Loucy (cell line): Measurements from ENCODE around the gene CACNA2D1.

Experiments
- H2AFZ ChIP-seq: fragments of 200-600 bp; sonication (generic); 2 replicates; pipeline ENCODE4 v1.6.0; 2016; ENCODE audit warnings: antibody characterized with exemption, mild to moderate bottlenecking, low read length, moderate library complexity
- H3F3A ChIP-seq: fragments of 200-600 bp; 2 replicates; pipeline ENCODE4 v1.6.0; 2016; ENCODE audit warnings: antibody characterized with exemption, low read depth, mild to moderate bottlenecking
- H3K27me3 ChIP-seq: fragments of 200-600 bp; sonication (generic); 2 replicates; pipeline ENCODE4 v1.6.1; 2014; ENCODE audit warnings: low read length, mild to moderate bottlenecking; ENCODE audit not compliant: insufficient read depth, poor library complexity, severe bottlenecking
- H3K36me3 ChIP-seq: fragments of 200-600 bp; sonication (generic); 2 replicates; pipeline ENCODE4 v1.6.1; 2016; ENCODE audit warnings: low read length; ENCODE audit not compliant: insufficient read depth
- H3K4me1 ChIP-seq: fragments of 200-600 bp; sonication (generic); 2 replicates; pipeline ENCODE4 v1.5.1; 2014; ENCODE audit warnings: low read length, mild to moderate bottlenecking; ENCODE audit not compliant: insufficient read depth, poor library complexity, severe bottlenecking
- H3K4me2 ChIP-seq: fragments of 200-600 bp; sonication (generic); 2 replicates; pipeline ENCODE4 v1.6.0; 2014; ENCODE audit warnings: antibody characterized with exemption, low read length, low read depth, mild to moderate bottlenecking; ENCODE audit not compliant: poor library complexity, severe bottlenecking
- H3K4me3 ChIP-seq: fragments of 200-600 bp; sonication (generic); 2 replicates; pipeline ENCODE4 v1.5.1; 2014; ENCODE audit warnings: low read length, mild to moderate bottlenecking, mixed read lengths; ENCODE audit not compliant: poor library complexity, severe bottlenecking
- H3K79me2 ChIP-seq: fragments of 200-600 bp; sonication (generic); 2 replicates; pipeline ENCODE4 v1.6.1; 2014; ENCODE audit warnings: low read length; ENCODE audit not compliant: insufficient read depth
- H3K9ac ChIP-seq: fragments of 200-600 bp; sonication (generic); 2 replicates; pipeline ENCODE4 v1.6.0; 2014; ENCODE audit warnings: mild to moderate bottlenecking, low read depth, low read length, moderate library complexity; ENCODE audit not compliant: poor library complexity, severe bottlenecking
- H3K9me2 ChIP-seq: fragments of 200-600 bp; sonication (generic); replicated peaks from 2 replicates; pipeline ENCODE4 v1.6.1; 2016; ENCODE audit warnings: low read depth, low read length, mixed read lengths
- H3K9me3 ChIP-seq: fragments of 200-600 bp; sonication (generic); 2 replicates; pipeline ENCODE4 v1.6.1; 2014; ENCODE audit warnings: mild to moderate bottlenecking, antibody characterized with exemption, low read length, low read depth; ENCODE audit not compliant: insufficient read depth
- H4K20me1 ChIP-seq: fragments of 200-600 bp; sonication (generic); 2 replicates; pipeline ENCODE4 v1.6.0; 2014; ENCODE audit warnings: antibody characterized with exemption, low read length, mild to moderate bottlenecking; ENCODE audit not compliant: insufficient read depth, poor library complexity, severe bottlenecking
- EZH2phosphoT487 ChIP-seq: fragments of 200-600 bp; IDR thresholded peaks from 2 replicates; pipeline ENCODE4 v1.6.1; 2018; ENCODE audit warnings: antibody characterized with exemption, mild to moderate bottlenecking, moderate library complexity, borderline replicate concordance
- TF ChIP-seq, protein P1 (sequence below): fragments of 200-600 bp; sonication (generic); conservative IDR thresholded peaks from 2 replicates; pipeline ENCODE4 v1.5.1; 2014; ENCODE audit warnings: mild to moderate bottlenecking, antibody characterized with exemption, low read length

Gene CACNA2D1

DNA sequence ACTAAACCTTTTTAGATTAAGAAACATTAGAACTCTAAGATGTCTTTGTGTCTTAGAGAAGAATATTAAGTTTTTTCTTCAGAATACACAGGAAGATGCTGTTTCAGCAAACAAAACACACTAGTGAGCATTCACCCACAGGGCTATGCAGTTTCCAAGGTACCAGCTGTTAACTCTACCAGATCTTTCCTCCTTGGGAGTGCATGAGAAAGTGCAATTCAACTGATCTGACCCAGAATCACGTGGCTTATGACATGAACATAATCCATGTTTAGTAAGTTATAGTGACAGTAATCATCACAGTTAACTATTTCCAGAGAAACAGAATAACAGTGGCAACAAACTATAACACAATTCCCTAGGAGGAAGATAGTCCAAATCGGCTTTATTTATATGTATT lies 270.7 kb downstream of the CACNA2D1 start:
- Histone ChIP-seq H3K4me1 (no peaks in the 10 kb centered on the region), H3K9ac (no peak overlapping the region), H3K9me3 (no peaks in the 10 kb centered on the region), H4K20me1 (no peaks in the 10 kb centered on the region), H3K79me2 (no peaks in the 10 kb centered on the region), H2AFZ (no peak overlapping the region), H3K27me3 (no peaks in the 10 kb centered on the region), H3K4me2 (no peak overlapping the region), H3F3A (no peaks in the 10 kb centered on the region), H3K36me3 (no peaks in the 10 kb centered on the region), H3K9me2 (no peaks in the 10 kb centered on the region), H3K4me3 (no peak overlapping the region)
- no peak for TF ChIP-seq EZH2phosphoT487
- TF ChIP-seq, protein P1, sequence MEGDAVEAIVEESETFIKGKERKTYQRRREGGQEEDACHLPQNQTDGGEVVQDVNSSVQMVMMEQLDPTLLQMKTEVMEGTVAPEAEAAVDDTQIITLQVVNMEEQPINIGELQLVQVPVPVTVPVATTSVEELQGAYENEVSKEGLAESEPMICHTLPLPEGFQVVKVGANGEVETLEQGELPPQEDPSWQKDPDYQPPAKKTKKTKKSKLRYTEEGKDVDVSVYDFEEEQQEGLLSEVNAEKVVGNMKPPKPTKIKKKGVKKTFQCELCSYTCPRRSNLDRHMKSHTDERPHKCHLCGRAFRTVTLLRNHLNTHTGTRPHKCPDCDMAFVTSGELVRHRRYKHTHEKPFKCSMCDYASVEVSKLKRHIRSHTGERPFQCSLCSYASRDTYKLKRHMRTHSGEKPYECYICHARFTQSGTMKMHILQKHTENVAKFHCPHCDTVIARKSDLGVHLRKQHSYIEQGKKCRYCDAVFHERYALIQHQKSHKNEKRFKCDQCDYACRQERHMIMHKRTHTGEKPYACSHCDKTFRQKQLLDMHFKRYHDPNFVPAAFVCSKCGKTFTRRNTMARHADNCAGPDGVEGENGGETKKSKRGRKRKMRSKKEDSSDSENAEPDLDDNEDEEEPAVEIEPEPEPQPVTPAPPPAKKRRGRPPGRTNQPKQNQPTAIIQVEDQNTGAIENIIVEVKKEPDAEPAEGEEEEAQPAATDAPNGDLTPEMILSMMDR, result no peak

DNA sequence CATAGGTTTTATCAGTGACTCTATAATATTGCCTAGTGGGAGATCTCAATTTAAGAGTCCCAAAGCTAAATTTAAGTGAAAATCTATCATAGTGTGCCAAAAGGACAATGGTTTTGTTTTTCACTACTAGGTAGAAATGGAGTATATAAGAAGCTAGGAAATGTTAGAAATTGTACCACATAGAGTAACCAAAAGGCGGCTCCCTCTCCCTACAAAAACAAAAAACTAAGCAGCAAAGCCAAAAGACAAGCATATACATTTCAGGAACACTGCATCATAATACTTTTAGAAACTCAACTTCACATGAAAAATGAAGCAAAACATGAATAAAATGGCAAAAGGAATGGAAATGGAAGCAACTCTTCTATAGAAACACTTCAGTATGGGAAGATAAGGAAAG lies 271.6 kb downstream of the CACNA2D1 start:
- no peak overlapping the region for H2AFZ ChIP-seq

GRCh38 chr7:82167558-82168314 lies 275.8 kb downstream of the CACNA2D1 start:
- Histone ChIP-seq H2AFZ (no peak overlapping the region), H3F3A (no peaks in the 10 kb centered on the region), H3K9me2 (no peaks in the 10 kb centered on the region), H4K20me1 (no peaks in the 10 kb centered on the region), H3K9ac (no peak overlapping the region), H3K27me3 (no peaks in the 10 kb centered on the region), H3K79me2 (no peaks in the 10 kb centered on the region), H3K4me2 (no peak overlapping the region), H3K36me3 (no peaks in the 10 kb centered on the region), H3K9me3 (no peaks in the 10 kb centered on the region), H3K4me1 (no peaks in the 10 kb centered on the region), H3K4me3 (no peak overlapping the region)
- TF ChIP-seq, protein P1, result no peak
- no peak for TF ChIP-seq EZH2phosphoT487

More for the DNA sequence above, 271.6 kb downstream of the CACNA2D1 start:
- H3K9ac ChIP-seq, result no peak overlapping the region
- no peak overlapping the region for H3K4me3 ChIP-seq
- H3K4me2 ChIP-seq, result no peak overlapping the region
- H3K36me3 ChIP-seq, result no peaks in the 10 kb centered on the region
- H3K9me3 ChIP-seq, result no peaks in the 10 kb centered on the region
- H3F3A ChIP-seq, result no peaks in the 10 kb centered on the region
- no peak for TF ChIP-seq EZH2phosphoT487
- TF ChIP-seq, protein P1, result no peak; the same call in 1 of the 2 replicates
- H3K4me1 ChIP-seq, result no peaks in the 10 kb centered on the region
- H3K79me2 ChIP-seq, result no peaks in the 10 kb centered on the region
- no peaks in the 10 kb centered on the region for H4K20me1 ChIP-seq
- no peaks in the 10 kb centered on the region for H3K27me3 ChIP-seq
- no peaks in the 10 kb centered on the region for H3K9me2 ChIP-seq
